Esophagus squamous epithelium (tissue), 5 donors: ENCODE data around the gene CYP4F8. TPM values are rescaled to one million over a fixed set of nuclear protein-coding genes. Genes with fewer than 3 reads are reported as not detected.

Experiments used
- DNase-seq: peaks from one replicate; lab custom pipeline; 2025; lab: John Stamatoyannopoulos, UW
- H3K27ac ChIP-seq, 4 donors: fragments of 200-600 bp; sonication (generic); one replicate each; pipeline ENCODE4 v1.5.1; 2016 to 2019; ENCODE audit warnings: mild to moderate bottlenecking in 1 of 4
- H3K27me3 ChIP-seq, 4 donors: fragments of 200-600 bp; sonication (generic); 1 replicate in 3 of 4; 2 replicates in 1 of 4; pipeline versions ENCODE4 v1.5.1 to v1.6.0; 2017 to 2021; ENCODE audit warnings: antibody characterized with exemption in 1 of 4
- H3K36me3 ChIP-seq, 3 donors: fragments of 200-600 bp; sonication (generic); one replicate each; pipeline ENCODE4 v1.5.1; 2016 to 2019
- H3K4me1 ChIP-seq, 3 donors: fragments of 200-600 bp; sonication (generic); one replicate each; pipeline ENCODE4 v1.5.1; 2017 to 2019
- H3K4me3 ChIP-seq, 4 donors: fragments of 200-600 bp; sonication (generic); 1 replicate in 3 of 4; 2 replicates in 1 of 4; pipeline ENCODE4 v1.5.1; 2016 to 2019; ENCODE audit warnings: mild to moderate bottlenecking in 2 of 4, moderate library complexity in 1 of 4
- H3K9me3 ChIP-seq, 3 donors: fragments of 200-600 bp; sonication (generic); one replicate each; pipeline ENCODE4 v1.5.1; 2016 to 2019
- POLR2A ChIP-seq, 4 donors: fragments of 450-650 bp; IDR thresholded peaks; one replicate each; pipeline ENCODE4 v1.6.1; 2017; ENCODE audit warnings: antibody characterized with exemption in 4 of 4, mild to moderate bottlenecking in 4 of 4, moderate library complexity in 3 of 4
- WGBS, 2 donors: methylation state at CpG; one replicate each; pipeline ENCODE4 v1.1.5; 2018; 5-methylcytosine and 5-hydroxymethylcytosine counted together
- intact Hi-C: fragments of 100-400 bp; cut with DNase I; formaldehyde crosslinking; loops from one replicate; pipeline ENCODE4 v1.15.0; 2022
- total RNA-seq, 4 donors: library from RNA; depleted of rRNA; stranded (reverse); fragments of >200 nt; gene quantifications; one replicate each; pipeline ENCODE4 v1.1.0, GENCODE V29; 2016
- TF ChIP-seq, protein P1 (sequence below), 6 experiments: fragments of 450-650 bp in 4 of 6; fragments of 200-600 bp in 2 of 6; sonication (generic) in 2 of 6; IDR thresholded peaks; one replicate each; pipeline ENCODE4 v1.5.1; 2016 to 2019; ENCODE audit warnings: antibody characterized with exemption in 6 of 6, mild to moderate bottlenecking in 4 of 6, moderate library complexity in 4 of 6
- donor health status: DM: yes; HTN: yes; CAD: no.

The CYP4F8 gene
- total RNA-seq, 4 donors from 2014 or later: not detected

DNA sequence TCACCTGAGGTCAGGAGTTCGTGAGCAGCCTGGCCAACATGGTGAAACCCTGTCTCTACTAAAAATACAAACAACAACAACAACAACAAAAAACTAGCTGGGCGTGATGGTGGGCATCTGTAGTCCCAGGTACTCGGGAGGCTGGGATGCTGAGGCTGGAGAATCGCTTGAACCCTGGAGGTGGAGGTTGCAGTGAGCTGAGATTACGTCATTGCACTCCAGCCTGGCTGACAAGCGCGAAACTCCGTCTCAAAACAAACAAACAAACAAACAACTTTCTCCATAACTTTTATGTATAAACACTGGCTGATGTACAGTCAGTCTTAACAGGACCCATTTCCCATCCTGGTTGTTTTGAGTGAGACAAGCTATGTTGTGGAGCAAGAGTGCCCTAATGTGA lies 5.8 kb upstream of the CYP4F8 start:
- H3K36me3 ChIP-seq: no peaks in the 10 kb centered on the region
- 74 to 90% methylated on average over 7 to 8 of the region's 8 CpGs for WGBS, 2 donors
- intact Hi-C loops: no loop called here

DNA sequence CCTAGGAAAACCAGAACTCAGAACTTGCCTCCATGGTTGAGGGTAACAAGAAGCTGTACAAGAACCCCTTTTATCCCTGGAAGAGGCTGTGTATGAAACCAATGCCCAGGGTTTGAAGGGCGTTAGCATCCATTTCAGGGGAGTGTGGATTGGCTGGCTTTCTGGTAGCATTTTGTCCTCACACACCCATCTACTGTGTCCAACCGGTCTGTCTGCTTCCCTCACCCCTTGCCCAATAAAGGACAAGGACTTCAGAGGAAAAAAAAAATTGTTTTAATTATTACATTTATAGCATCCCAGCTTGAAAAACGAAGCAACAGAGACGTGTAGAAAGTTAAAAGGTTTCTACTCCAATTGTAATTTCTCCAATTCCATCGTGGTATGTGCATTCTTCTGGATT lies 2.7 kb upstream of the CYP4F8 start:
- no peak for TF ChIP-seq POLR2A (IDR thresholded peaks at IDR 0.05)
- TF ChIP-seq, protein P1, sequence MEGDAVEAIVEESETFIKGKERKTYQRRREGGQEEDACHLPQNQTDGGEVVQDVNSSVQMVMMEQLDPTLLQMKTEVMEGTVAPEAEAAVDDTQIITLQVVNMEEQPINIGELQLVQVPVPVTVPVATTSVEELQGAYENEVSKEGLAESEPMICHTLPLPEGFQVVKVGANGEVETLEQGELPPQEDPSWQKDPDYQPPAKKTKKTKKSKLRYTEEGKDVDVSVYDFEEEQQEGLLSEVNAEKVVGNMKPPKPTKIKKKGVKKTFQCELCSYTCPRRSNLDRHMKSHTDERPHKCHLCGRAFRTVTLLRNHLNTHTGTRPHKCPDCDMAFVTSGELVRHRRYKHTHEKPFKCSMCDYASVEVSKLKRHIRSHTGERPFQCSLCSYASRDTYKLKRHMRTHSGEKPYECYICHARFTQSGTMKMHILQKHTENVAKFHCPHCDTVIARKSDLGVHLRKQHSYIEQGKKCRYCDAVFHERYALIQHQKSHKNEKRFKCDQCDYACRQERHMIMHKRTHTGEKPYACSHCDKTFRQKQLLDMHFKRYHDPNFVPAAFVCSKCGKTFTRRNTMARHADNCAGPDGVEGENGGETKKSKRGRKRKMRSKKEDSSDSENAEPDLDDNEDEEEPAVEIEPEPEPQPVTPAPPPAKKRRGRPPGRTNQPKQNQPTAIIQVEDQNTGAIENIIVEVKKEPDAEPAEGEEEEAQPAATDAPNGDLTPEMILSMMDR (IDR thresholded peaks at IDR 0.05): no peak
- H3K4me1 ChIP-seq: peaks cover 0 to 3% (median 0%) of the 10 kb centered on the region in 3 donors
- intact Hi-C loops: no loop called here
- DNase-seq: no peak
- 33 to 45% methylated on average over 5 of the region's 5 CpGs for WGBS, 2 donors
- H3K27me3 ChIP-seq: peaks cover 0 to 37% (median 0%) of the 10 kb centered on the region in 4 donors
- no peak overlapping the region for H3K27ac ChIP-seq
- H3K9me3 ChIP-seq: no peaks in the 10 kb centered on the region
- no peaks in the 10 kb centered on the region for H3K36me3 ChIP-seq
- H3K4me3 ChIP-seq: no peak overlapping the region

More for the DNA sequence above, 5.8 kb upstream of the CYP4F8 start:
- peaks cover 0 to 3% (median 0%) of the 10 kb centered on the region in 3 donors for H3K4me1 ChIP-seq
- H3K27me3 ChIP-seq: peaks cover 0 to 17% (median 0%) of the 10 kb centered on the region in 4 donors
- DNase-seq: no peak
- no peaks in the 10 kb centered on the region for H3K9me3 ChIP-seq
- H3K4me3 ChIP-seq: no peak overlapping the region
- no peak for TF ChIP-seq POLR2A (IDR thresholded peaks at IDR 0.05)
- TF ChIP-seq, protein P1 (IDR thresholded peaks at IDR 0.05): no peak
- H3K27ac ChIP-seq: no peak overlapping the region

DNA sequence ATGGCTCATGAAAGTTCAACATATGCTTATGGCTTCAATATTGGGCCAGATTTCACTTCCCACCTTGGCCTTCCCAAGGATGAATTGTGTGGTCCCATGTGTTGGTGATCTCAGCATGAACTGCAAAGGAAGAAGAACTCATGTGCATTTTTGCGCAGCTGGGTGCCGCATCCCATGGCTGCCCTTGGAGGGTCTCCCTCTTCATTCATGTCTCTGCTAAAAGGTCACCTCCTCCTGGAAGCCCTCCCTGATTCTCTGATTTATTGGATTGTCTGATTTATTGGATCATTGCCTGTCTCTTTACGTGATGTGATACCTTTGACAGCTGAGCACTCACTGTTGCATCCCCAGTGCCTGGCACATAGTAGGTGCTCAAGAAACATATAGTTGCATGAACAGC lies 1.7 kb upstream of the CYP4F8 start:
- WGBS, 2 donors: 89 to 100% methylated on average over 2 to 3 of the region's 3 CpGs
- no peak overlapping the region for H3K4me3 ChIP-seq
- TF ChIP-seq POLR2A (IDR thresholded peaks at IDR 0.05): no peak
- TF ChIP-seq, protein P1 (IDR thresholded peaks at IDR 0.05): no peak
- no peaks in the 10 kb centered on the region for H3K9me3 ChIP-seq
- H3K36me3 ChIP-seq: no peaks in the 10 kb centered on the region
- intact Hi-C loops: no loop called here
- no peak overlapping the region for H3K27ac ChIP-seq
- H3K4me1 ChIP-seq: peaks cover 0 to 3% (median 0%) of the 10 kb centered on the region in 3 donors
- no peak for DNase-seq
- H3K27me3 ChIP-seq: peaks cover 0 to 45% (median 0%) of the 10 kb centered on the region in 4 donors

DNA sequence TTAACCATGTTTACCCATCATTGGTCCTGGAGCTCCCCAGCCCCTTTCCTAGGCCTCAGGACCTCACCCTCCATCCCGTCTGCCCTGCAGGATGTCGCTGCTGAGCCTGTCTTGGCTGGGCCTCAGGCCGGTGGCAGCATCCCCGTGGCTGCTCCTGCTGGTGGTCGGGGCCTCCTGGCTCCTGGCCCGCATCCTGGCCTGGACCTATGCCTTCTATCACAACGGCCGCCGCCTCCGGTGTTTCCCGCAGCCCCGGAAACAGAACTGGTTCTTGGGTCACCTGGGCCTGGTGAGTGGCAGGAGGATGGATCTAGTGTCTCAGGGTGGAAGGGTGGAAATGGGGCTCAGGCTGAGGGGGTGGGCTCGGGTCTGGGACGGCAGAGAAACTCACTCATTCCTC lies 508 bp downstream of the CYP4F8 start:
- no peak overlapping the region for H3K27ac ChIP-seq
- no peak overlapping the region for H3K4me3 ChIP-seq
- TF ChIP-seq POLR2A (IDR thresholded peaks at IDR 0.05): no peak
- TF ChIP-seq, protein P1 (IDR thresholded peaks at IDR 0.05): no peak
- peaks cover 0 to 3% (median 0%) of the 10 kb centered on the region in 3 donors for H3K4me1 ChIP-seq
- no peaks in the 10 kb centered on the region for H3K36me3 ChIP-seq
- H3K9me3 ChIP-seq: no peaks in the 10 kb centered on the region
- 54 to 75% methylated on average over 9 to 10 of the region's 14 CpGs for WGBS, 2 donors
- intact Hi-C loops: no loop called here
- DNase-seq: no peak
- H3K27me3 ChIP-seq: peaks cover 0 to 64% (median 0%) of the 10 kb centered on the region in 4 donors

DNA sequence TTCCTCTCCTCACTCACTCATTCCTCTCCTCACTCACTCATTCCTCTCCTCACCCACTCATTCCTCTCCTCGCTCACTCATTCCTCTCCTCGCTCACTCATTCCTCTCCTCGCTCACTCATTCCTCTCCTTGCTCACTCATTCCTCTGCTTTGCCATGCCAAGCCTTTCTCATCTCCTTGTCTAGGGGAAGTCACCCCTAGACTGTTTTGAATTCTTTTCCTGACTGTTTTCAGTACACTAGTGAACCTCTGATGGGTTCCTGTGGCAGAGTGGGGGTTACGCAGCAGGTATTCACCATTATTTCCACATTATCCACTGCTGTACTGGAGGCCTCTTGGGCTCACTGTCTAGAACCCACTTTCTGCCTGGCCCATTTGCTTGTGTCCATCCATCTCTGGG lies 1.2 kb downstream of the CYP4F8 start:
- intact Hi-C loops: no loop called here
- peaks cover 0 to 3% (median 0%) of the 10 kb centered on the region in 3 donors for H3K4me1 ChIP-seq
- H3K27me3 ChIP-seq: peaks cover 0 to 66% (median 0%) of the 10 kb centered on the region in 4 donors
- H3K9me3 ChIP-seq: no peaks in the 10 kb centered on the region
- 75 to 79% methylated on average over 4 of the region's 4 CpGs for WGBS, 2 donors
- no peak overlapping the region for H3K27ac ChIP-seq
- TF ChIP-seq POLR2A (IDR thresholded peaks at IDR 0.05): no peak
- TF ChIP-seq, protein P1 (IDR thresholded peaks at IDR 0.05): no peak
- H3K36me3 ChIP-seq: no peaks in the 10 kb centered on the region
- H3K4me3 ChIP-seq: no peak overlapping the region
- DNase-seq: no peak
